HG02840 (cell line): ENCODE data around the gene MIB2.
A peak's percentile ranks its signal among the peaks of the same experiment; 100 is the strongest.
"Not testable (repeated sequence)": the region's sequence is repeated elsewhere in the genome, so short reads cannot be mapped to it uniquely, and the experiment has no call there.

Experiments used
- ATAC-seq: cut with Tn5 transposase; IDR thresholded peaks from one replicate; pipeline ENCODE4 v1.9.1; 2021; ENCODE audit warnings: mild to moderate bottlenecking, moderate library complexity, moderate number of reproducible peaks; ENCODE audit not compliant: unreplicated experiment, low FRiP score

The MIB2 gene

GRCh38 chr1:1615256-1616044 lies at the start of gene MIB2:
Gene MIB2 (plus strand): TSS chr1:1615500. CDS start chr1:1623453, 7,953 bp downstream.
- ATAC-seq, result peak; percentile 82

GRCh38 chr1:1567152-1567875 lies 48.0 kb upstream of the MIB2 start:
- no peak for ATAC-seq

GRCh38 chr1:1567891-1568291 lies 47.4 kb upstream of the MIB2 start:
- ATAC-seq, result no peak

GRCh38 chr1:1569341-1569740 lies 46.0 kb upstream of the MIB2 start:
- no peak for ATAC-seq

GRCh38 chr1:1573843-1574720 lies 41.2 kb upstream of the MIB2 start:
- ATAC-seq, result peak; percentile 77

GRCh38 chr1:1574721-1575537 lies 40.4 kb upstream of the MIB2 start, which contains the start of gene SSU72:
Gene SSU72 (minus strand): TSS chr1:1574863. CDS start chr1:1574557, 306 bp downstream.
- peak; percentile 89 for ATAC-seq

- no peak for ATAC-seq
These were observed 37.8 kb upstream of the MIB2 start for GRCh38 chr1:1577367-1578011.

- no peak for ATAC-seq
These were observed 36.8 kb upstream of the MIB2 start for GRCh38 chr1:1578371-1578940.

GRCh38 chr1:1582585-1583346 lies 32.5 kb upstream of the MIB2 start:
- ATAC-seq, result no peak

- no peak for ATAC-seq
These were observed 31.8 kb upstream of the MIB2 start for GRCh38 chr1:1583347-1584010.

GRCh38 chr1:1591452-1591851 lies 23.8 kb upstream of the MIB2 start:
- no peak for ATAC-seq

GRCh38 chr1:1593834-1594601 lies 21.3 kb upstream of the MIB2 start:
- ATAC-seq, result no peak

GRCh38 chr1:1594602-1595260 lies 20.6 kb upstream of the MIB2 start:
- no peak for ATAC-seq

GRCh38 chr1:1595341-1595740 lies 20.0 kb upstream of the MIB2 start:
- not testable (repeated sequence) for ATAC-seq

- no peak for ATAC-seq
These were observed 18.6 kb upstream of the MIB2 start for GRCh38 chr1:1596493-1597274.
